ENCODE data around the gene TTC4.

- TF ChIP-seq CTCF (IDR thresholded peaks at IDR 0.05) (no peak), POLR2A (IDR thresholded peaks at IDR 0.05) (no peak), EP300 (IDR thresholded peaks at IDR 0.05) (no peak)
These were observed 49.4 kb downstream of the TTC4 start for GRCh38 chr1:54764922-54765561.

Measured in tibial nerve (tissue), 4 donors.